BJ (cell line): ENCODE results near the gene FCER1G. TPM values are rescaled to one million over a fixed set of nuclear protein-coding genes. Genes with fewer than 3 reads are reported as not detected.
"Not testable (repeated sequence)": the region's sequence is repeated elsewhere in the genome, so short reads cannot be mapped to it uniquely, and the experiment has no call there.

Experiments used
- CTCF ChIA-PET: fragments of 350-600 bp; formaldehyde crosslinking; extraction: SDS; loops from one replicate; lab custom pipeline; 2021; ENCODE audit warnings: antibody characterized with exemption, inconsistent platforms; lab: Yijun Ruan, JAX
- POLR2A ChIA-PET: fragments of 300-600 bp; sonication (Branson Sonifier 250); formaldehyde crosslinking; extraction: SDS; loops from one replicate; lab custom pipeline; 2021; ENCODE audit warnings: antibody characterized with exemption; lab: Charles Lee
- DNase-seq: peaks from one replicate; pipeline ENCODE4 v3.0.0-alpha.2; 2011; ENCODE audit warnings: low read depth
- H3K27me3 ChIP-seq: 2 replicates; pipeline ENCODE4 v1.6.0; 2011; ENCODE audit warnings: low read length; ENCODE audit not compliant: control insufficient read depth, insufficient read depth
- H3K36me3 ChIP-seq: 2 replicates; pipeline ENCODE4 v1.5.1; 2011; ENCODE audit warnings: low read length; ENCODE audit not compliant: control insufficient read depth, insufficient read depth
- H3K4me3 ChIP-seq: 2 replicates; pipeline ENCODE4 v1.5.1; 2011; ENCODE audit warnings: low read depth, mild to moderate bottlenecking, control low read depth, low read length
- polyA plus RNA-seq: library from polyadenylated mRNA; depleted of rRNA; stranded (reverse); fragments of >200 nt; gene quantifications from 2 replicates; pipeline ENCODE4 v1.2.3, GENCODE V29; 2011
- TF ChIP-seq, protein P1 (sequence below): IDR thresholded peaks from 2 replicates; pipeline ENCODE4 v1.5.1; 2011; ENCODE audit warnings: low read depth, mild to moderate bottlenecking, control low read depth, inconsistent platforms, low read length, moderate library complexity; ENCODE audit not compliant: insufficient read depth

The FCER1G gene
- polyA plus RNA-seq, 1 experiment: 0.38 TPM

DNA sequence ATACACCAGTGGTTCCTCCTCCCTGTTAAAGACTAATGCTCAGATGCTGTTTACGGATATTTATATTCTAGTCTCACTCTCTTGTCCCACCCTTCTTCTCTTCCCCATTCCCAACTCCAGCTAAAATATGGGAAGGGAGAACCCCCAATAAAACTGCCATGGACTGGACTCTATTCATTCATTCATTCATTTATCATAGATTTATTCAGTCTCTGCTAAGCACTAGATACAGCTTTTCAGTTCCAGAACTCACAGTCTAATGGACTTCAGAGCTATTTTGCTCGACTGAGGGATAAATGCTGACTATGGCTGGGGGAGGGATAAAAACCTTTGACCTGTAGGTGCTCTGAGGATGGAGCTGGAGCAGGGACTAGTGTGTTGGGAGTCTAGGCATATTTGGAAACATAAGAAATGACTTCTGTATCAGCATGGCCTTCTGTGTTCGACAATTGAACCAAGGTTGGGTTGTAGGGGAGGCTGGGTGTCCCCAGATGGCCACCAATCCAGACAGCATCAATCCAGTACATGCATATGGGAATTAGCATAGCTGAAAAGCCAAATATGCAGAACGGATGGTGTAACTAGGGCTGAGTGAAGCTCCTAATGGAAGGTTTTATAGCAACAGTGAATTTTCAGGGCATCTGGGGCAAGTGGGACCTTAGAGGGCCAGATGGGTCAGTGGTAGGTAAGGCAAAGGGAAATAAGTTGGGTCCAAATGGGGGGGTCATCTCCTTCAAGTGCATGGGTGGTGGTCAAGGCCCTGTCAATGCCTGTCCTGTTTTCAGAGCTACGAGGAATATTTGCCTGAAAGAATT is 4.2 kb downstream of the FCER1G start:
- H3K36me3 ChIP-seq: peaks cover 6% of the 10 kb centered on the region
- CTCF ChIA-PET: interaction anchor here (0.8 to 4.5 kb wide), 6 partner anchors 8 to 163 kb away, joined by 3 to 55 read pairs (median 4); partner anchors contain the start of gene TOMM40L
- TF ChIP-seq, protein P1, sequence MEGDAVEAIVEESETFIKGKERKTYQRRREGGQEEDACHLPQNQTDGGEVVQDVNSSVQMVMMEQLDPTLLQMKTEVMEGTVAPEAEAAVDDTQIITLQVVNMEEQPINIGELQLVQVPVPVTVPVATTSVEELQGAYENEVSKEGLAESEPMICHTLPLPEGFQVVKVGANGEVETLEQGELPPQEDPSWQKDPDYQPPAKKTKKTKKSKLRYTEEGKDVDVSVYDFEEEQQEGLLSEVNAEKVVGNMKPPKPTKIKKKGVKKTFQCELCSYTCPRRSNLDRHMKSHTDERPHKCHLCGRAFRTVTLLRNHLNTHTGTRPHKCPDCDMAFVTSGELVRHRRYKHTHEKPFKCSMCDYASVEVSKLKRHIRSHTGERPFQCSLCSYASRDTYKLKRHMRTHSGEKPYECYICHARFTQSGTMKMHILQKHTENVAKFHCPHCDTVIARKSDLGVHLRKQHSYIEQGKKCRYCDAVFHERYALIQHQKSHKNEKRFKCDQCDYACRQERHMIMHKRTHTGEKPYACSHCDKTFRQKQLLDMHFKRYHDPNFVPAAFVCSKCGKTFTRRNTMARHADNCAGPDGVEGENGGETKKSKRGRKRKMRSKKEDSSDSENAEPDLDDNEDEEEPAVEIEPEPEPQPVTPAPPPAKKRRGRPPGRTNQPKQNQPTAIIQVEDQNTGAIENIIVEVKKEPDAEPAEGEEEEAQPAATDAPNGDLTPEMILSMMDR: no peak
- no peaks in the 10 kb centered on the region for H3K27me3 ChIP-seq
- DNase-seq: no peak
- H3K4me3 ChIP-seq: no peak overlapping the region
- POLR2A ChIA-PET: no interaction called here

DNA sequence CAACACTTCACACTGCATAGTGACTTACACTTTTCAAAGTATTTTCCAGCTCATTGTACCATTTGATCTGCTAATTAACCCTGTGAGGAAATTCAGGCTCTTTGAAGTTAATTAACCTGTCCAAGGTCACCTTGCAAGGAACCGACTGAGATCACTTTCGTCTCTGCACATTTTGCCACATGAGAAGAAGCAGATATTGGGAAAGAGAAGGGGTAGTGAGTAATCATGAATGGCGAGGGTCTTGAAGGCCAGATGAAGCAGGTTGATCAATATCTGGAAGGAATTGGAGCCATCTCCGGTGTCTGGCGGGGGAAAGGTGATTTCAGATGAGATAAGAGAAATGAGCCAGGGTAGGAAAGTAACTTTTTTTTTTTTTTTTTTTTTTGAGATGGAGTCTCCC is 4.9 kb downstream of the FCER1G start:
- CTCF ChIA-PET: interaction anchor here (0.8 to 2.9 kb wide), 7 partner anchors 9 to 162 kb away, joined by 3 to 20 read pairs (median 3); no protein-coding TSS in a partner anchor
- DNase-seq: no peak
- POLR2A ChIA-PET: no interaction called here
- Histone ChIP-seq H3K36me3 (peaks cover 3% of the 10 kb centered on the region), H3K27me3 (no peaks in the 10 kb centered on the region), H3K4me3 (no peak overlapping the region)
- TF ChIP-seq, protein P1: no peak

DNA sequence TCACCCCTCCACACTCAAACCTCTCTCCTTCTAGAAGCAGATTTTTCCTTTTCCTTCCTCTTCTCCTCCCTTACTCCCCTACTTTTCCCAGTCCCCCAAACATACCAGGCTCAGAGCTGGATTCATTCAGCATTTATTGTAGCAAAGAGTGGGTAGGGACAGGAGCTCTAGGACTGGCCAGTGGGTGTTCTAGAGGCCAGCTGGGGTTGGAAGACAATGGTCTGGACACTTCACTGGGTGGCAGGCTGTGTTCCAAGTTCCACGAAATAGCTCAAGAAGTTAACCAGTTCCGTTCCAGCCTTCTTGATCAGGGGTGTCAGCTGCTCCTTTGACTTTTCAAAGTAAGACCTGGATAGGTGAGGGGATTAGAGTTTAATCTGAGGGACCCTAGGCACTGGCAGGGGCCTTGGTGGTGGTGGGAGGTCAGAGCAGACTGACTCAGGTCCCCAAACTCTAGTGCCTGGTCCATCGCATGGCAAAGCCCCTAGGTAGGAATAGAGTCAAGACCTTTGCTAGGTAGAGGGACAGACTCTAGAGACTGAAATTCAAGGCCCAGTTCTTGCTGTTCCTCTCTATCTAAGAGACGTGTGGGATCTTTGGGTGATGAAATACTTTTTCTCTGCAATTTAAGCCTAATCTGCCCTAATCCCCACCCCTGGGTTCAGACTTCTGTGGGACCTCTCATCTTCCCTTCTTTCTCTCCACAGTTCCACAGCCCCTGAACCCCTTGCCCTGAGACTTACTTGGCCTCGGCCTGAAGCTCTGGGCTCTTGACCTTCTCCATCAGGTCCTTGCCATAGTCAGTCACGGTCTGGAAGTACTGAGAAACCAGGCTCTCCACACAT is 7.3 kb downstream of the FCER1G start:
- ChIA-PET POLR2A (no interaction called here), CTCF (interaction anchor here (1.1 to 10.0 kb wide), 5 partner anchors 15 to 159 kb away, joined by 3 to 159 read pairs (median 6); partner anchors contain the start of genes NDUFS2 and PPOX)
- H3K27me3 ChIP-seq: no peaks in the 10 kb centered on the region
- H3K36me3 ChIP-seq: no peaks in the 10 kb centered on the region
- H3K4me3 ChIP-seq: no peak overlapping the region
- TF ChIP-seq, protein P1: no peak
- no peak for DNase-seq

DNA sequence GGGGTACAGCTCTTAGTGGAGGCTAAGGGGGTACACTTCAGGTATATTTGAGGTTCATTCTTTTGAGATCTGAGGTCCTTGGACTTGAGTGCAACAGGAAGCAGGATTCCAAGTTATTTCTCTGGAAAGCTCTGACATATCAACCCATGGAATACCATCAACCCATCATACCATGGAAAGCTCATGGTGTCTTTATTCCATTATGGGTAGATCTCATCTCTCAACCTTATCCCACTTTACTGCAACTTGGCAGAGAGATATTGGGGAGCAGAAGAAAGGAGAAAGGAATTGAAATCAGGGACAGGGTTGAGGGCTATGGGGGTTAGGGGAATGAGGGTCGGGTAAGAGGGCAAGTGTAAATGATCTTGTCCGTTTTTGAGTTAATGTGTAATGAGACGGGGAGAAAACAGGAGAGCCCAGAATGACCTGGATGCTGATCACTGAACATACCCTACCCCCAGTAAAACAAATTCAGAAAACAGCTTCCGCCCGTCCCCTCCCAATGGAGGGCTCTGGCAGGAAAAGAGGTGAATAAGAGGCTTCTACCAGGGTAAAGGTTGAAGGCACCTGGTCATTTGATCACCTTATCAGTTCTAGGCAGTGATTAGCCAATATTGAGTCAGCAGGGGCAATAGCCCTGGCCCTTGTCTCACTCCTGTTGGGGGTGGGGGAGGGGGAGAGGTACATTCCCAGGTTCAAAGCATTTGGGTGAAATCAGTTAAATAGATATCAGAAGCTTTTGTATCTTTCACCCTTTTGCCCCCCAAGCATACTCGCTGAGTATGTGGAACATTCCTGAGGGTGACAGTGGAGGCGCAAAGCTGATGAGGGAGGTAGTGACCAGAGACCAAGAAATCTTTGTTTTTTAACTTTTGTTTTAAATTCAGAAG is 9.0 kb downstream of the FCER1G start:
- CTCF ChIA-PET: interaction anchor here (1.6 to 10.0 kb wide), 5 partner anchors 17 to 166 kb away, joined by 6 to 159 read pairs (median 49); partner anchors contain the start of gene NDUFS2
- Histone ChIP-seq H3K27me3 (no peaks in the 10 kb centered on the region), H3K36me3 (peaks cover 3% of the 10 kb centered on the region), H3K4me3 (no peak overlapping the region)
- TF ChIP-seq, protein P1: no peak
- DNase-seq: no peak
- POLR2A ChIA-PET: no interaction called here

DNA sequence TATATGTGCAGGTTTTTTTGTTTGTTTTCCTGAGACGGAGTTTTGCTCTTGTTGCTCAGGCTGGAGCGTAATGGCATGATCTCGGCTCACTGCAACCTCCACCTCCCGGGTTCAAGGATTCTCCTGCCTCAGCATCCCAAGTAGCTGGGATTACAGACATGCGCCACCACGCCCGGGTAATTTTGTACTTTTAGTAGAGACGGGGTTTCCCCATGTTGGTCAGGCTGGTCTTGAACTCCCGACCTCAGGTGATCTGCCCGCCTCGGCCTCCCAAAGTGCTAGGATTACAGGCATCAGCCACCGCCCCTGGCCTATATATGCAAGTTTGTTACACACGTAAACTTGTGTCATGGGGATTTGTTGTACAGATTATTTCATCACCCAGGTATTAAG is 9.6 kb downstream of the FCER1G start:
- H3K4me3 ChIP-seq, H3K36me3 ChIP-seq, H3K27me3 ChIP-seq, DNase-seq, POLR2A ChIA-PET: not testable (repeated sequence)
- CTCF ChIA-PET: interaction anchor here (1.5 to 10.0 kb wide), 9 partner anchors 8 to 165 kb away, joined by 5 to 159 read pairs (median 49); partner anchors contain the start of genes FCER1G, NDUFS2 and NR1I3
